ENCODE measurements around the gene ALDH1L2. TPM values are rescaled to one million over a fixed set of nuclear protein-coding genes. Genes with fewer than 3 reads are reported as not detected.
"Not testable (repeated sequence)": the region's sequence is repeated elsewhere in the genome, so short reads cannot be mapped to it uniquely, and the experiment has no call there.

ALDH1L2 gene
- total RNA-seq, 1 experiment from 2014 or later, result 26.1 TPM

DNA sequence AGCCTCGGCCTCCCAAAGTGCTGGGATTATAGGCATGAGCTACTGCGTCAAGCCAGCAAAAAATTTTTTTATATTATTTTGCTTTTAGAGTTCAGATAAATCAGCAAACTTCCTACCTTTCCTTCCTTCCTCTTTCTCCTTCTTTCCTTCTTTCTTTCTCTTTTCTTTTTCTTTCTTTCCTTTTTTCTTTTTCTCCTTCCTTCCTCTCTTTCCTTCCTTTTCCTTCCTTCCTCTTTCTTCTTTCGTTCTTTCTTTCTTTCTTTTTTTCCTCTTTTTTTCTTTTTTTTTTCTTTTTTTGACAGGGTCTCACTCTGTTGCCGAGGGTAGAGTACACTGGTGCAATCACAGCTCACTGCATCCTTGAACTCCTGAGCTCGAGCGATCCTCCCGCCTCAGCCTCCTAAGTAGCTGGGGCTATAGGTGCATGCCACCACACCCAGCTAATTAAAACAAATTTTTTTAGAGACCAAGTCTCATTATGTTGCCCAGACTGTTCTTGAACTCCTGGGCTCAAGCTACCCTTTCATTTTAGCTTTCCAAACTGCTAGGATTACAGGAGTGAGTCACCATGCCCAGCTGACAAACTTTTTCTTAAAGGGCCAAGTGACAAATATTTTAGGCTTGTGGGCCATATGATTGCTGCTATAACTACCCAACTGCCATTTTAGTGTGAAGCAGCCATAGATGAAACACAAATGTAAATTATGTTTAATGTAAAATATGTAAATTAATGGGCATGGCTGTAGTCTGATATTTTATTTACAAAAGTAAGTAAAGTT lies 16.1 kb upstream of the ALDH1L2 start:
- ChIA-PET CTCF (interaction anchor here (0.7 to 1.0 kb wide), 2 partner anchors 47 to 719 kb away, joined by 3 read pairs; no protein-coding TSS in a partner anchor), POLR2A (no interaction called here)
- no TSS peak for BruUV-seq (replicated peaks)
- peaks cover 8% of the 10 kb centered on the region; the same call in 1 of the 2 replicates for H3K4me1 ChIP-seq
- H3K36me3 Mint-ChIP-seq (ENCODE audit: insufficient read depth, unreplicated experiment), result peaks cover 5% of the 10 kb centered on the region
- intact Hi-C loops (cut with micrococcal nuclease; ENCODE audit: unreplicated experiment), result loop anchor here (10.0 kb wide), 1 partner anchor 234 kb away; the partner anchor contains the start of gene C12orf75
- H3K9me3 Mint-ChIP-seq (ENCODE audit: unreplicated experiment), result peaks cover 40% of the 10 kb centered on the region
- H3K4me1 Mint-ChIP-seq (ENCODE audit: low read depth, unreplicated experiment), result peaks cover 20% of the 10 kb centered on the region
- no peaks in the 10 kb centered on the region for H3K36me3 ChIP-seq (ENCODE audit: control insufficient read depth, insufficient read depth, low read length)
- no peaks in the 10 kb centered on the region for H3K27me3 ChIP-seq (replicated peaks; ENCODE audit: control insufficient read depth, insufficient read depth, low read length)
- H3K4me3 ChIP-seq (ENCODE audit: low read depth, low read length), result no peak overlapping the region
- no peak overlapping the region for H3K27ac Mint-ChIP-seq (ENCODE audit: unreplicated experiment)
- peaks cover 8% of the 10 kb centered on the region; the same call in 1 of the 2 replicates for H3K9me3 ChIP-seq
- TF ChIP-seq CTCF (IDR thresholded peaks at IDR 0.05; ENCODE audit: insufficient read depth in 1 of 2, low read depth in 1 of 2, low read length in 1 of 2, severe bottlenecking in 1 of 2, unreplicated experiment in 1 of 2), result no peak
- no peak for DNase-seq
- no peak overlapping the region for H3K4me3 Mint-ChIP-seq (ENCODE audit: unreplicated experiment)
- no peaks in the 10 kb centered on the region for H3K27me3 Mint-ChIP-seq (ENCODE audit: insufficient read depth, unreplicated experiment)

GRCh38 chr12:105099356-105099755 lies 15.1 kb upstream of the ALDH1L2 start:
- TF ChIP-seq CTCF (IDR thresholded peaks at IDR 0.05; ENCODE audit: insufficient read depth in 1 of 2, low read depth in 1 of 2, low read length in 1 of 2, severe bottlenecking in 1 of 2, unreplicated experiment in 1 of 2), result no peak
- POLR2A ChIA-PET, result no interaction called here
- no peaks in the 10 kb centered on the region for H3K27me3 ChIP-seq (replicated peaks; ENCODE audit: control insufficient read depth, insufficient read depth, low read length)
- Mint-ChIP-seq H3K27ac (ENCODE audit: unreplicated experiment) (no peak overlapping the region), H3K4me3 (ENCODE audit: unreplicated experiment) (no peak overlapping the region), H3K27me3 (ENCODE audit: insufficient read depth, unreplicated experiment) (no peaks in the 10 kb centered on the region), H3K4me1 (ENCODE audit: low read depth, unreplicated experiment) (peaks cover 20% of the 10 kb centered on the region), H3K36me3 (ENCODE audit: insufficient read depth, unreplicated experiment) (peaks cover 5% of the 10 kb centered on the region), H3K9me3 (ENCODE audit: unreplicated experiment) (peaks cover 40% of the 10 kb centered on the region)
- intact Hi-C loops (cut with micrococcal nuclease; ENCODE audit: unreplicated experiment), result no loop called here
- BruUV-seq (replicated peaks), result no TSS peak
- DNase-seq, result no peak
- no peak overlapping the region for H3K4me3 ChIP-seq (ENCODE audit: low read depth, low read length)
- H3K9me3 ChIP-seq, result peaks cover 13% of the 10 kb centered on the region; the same call in 1 of the 2 replicates
- no peaks in the 10 kb centered on the region for H3K36me3 ChIP-seq (ENCODE audit: control insufficient read depth, insufficient read depth, low read length)
- H3K4me1 ChIP-seq, result peaks cover 8% of the 10 kb centered on the region; the same call in 1 of the 2 replicates
- CTCF ChIA-PET, result no interaction called here

DNA sequence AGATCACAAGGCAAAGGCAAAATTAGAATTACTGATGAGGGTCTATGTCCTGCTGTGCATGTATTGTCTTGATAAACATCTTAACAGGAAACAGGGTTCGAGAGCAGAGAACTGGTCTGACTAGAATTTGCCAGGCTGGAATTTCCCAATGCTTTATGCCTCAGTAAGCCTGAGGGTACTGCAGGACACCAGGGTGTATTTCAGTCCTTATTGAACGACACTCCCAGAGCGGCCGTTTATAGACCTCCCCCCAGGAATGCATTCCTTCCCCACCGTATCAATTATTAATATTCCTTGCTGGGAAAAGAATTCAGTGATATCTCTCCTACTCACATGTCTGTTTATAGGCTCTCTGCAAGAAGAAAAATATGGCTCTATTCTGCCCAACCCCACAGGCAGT lies 11.1 kb upstream of the ALDH1L2 start:
- intact Hi-C loops (cut with micrococcal nuclease; ENCODE audit: unreplicated experiment); H3K4me3 Mint-ChIP-seq (ENCODE audit: unreplicated experiment); H3K4me3 ChIP-seq (ENCODE audit: low read depth, low read length); H3K4me1 ChIP-seq; H3K27ac Mint-ChIP-seq (ENCODE audit: unreplicated experiment); CTCF ChIA-PET; H3K27me3 Mint-ChIP-seq (ENCODE audit: insufficient read depth, unreplicated experiment); H3K36me3 Mint-ChIP-seq (ENCODE audit: insufficient read depth, unreplicated experiment); BruUV-seq (replicated peaks); H3K27me3 ChIP-seq (replicated peaks; ENCODE audit: control insufficient read depth, insufficient read depth, low read length); H3K36me3 ChIP-seq (ENCODE audit: control insufficient read depth, insufficient read depth, low read length); POLR2A ChIA-PET: not testable (repeated sequence)
- H3K9me3 ChIP-seq, result peaks cover 13% of the 10 kb centered on the region; the same call in 1 of the 2 replicates
- peak in 1 of 2 experiments; percentile 27 for DNase-seq
- Mint-ChIP-seq H3K9me3 (ENCODE audit: unreplicated experiment) (peaks cover 36% of the 10 kb centered on the region), H3K4me1 (ENCODE audit: low read depth, unreplicated experiment) (peaks cover 11% of the 10 kb centered on the region)

Data from Caco-2 (cell line).